ENCODE data around the gene TOMM7.
"Not testable (repeated sequence)": the region's sequence is repeated elsewhere in the genome, so short reads cannot be mapped to it uniquely, and the experiment has no call there.

Gene TOMM7

DNA sequence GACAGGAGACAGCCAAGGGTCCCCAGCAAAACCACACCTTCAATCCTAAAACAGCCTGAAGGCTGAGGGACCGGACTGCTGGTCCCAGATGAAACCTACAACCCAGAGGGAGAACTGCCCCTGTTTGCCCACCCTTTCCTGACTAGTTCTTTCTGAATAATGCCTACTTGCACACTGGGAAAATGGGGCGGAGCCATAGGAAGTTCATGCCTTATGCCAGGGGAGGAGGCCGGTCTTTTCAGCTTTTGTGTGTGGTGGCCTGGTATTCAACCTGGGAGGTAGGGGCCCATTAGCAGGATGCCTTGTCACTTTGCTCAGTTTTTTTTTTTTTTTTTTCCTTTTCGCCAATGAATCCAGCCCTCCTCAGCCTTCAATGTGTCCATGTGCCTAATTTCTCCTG is 20.7 kb downstream of the TOMM7 start:
- no peak for DNase-seq (ENCODE audit: insufficient read length, low spot score)
- TF ChIP-seq, protein P1, sequence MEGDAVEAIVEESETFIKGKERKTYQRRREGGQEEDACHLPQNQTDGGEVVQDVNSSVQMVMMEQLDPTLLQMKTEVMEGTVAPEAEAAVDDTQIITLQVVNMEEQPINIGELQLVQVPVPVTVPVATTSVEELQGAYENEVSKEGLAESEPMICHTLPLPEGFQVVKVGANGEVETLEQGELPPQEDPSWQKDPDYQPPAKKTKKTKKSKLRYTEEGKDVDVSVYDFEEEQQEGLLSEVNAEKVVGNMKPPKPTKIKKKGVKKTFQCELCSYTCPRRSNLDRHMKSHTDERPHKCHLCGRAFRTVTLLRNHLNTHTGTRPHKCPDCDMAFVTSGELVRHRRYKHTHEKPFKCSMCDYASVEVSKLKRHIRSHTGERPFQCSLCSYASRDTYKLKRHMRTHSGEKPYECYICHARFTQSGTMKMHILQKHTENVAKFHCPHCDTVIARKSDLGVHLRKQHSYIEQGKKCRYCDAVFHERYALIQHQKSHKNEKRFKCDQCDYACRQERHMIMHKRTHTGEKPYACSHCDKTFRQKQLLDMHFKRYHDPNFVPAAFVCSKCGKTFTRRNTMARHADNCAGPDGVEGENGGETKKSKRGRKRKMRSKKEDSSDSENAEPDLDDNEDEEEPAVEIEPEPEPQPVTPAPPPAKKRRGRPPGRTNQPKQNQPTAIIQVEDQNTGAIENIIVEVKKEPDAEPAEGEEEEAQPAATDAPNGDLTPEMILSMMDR (IDR thresholded peaks at IDR 0.05; ENCODE audit: insufficient read depth, missing control alignments): no peak
- no peak for FAIRE-seq

DNA sequence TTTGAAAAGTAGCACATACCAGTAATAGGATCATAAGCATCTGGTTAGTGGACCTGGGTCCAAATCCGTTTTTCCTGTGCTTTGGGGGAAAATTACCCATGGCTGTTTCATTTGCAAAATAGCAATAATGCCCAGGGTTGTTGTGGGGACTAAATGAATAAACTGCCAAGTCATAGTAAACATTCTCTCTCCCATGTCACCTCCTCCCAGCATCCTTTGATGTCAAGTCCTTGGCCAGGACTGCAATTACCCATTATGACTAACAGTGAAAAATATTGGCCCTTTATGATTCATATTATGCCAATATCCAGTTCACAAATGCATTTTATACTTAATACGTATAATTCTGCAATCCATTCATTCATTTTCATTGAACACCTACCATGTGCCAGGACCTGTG is 23.0 kb downstream of the TOMM7 start:
- no peak for DNase-seq (ENCODE audit: insufficient read length, low spot score)
- TF ChIP-seq, protein P1 (IDR thresholded peaks at IDR 0.05; ENCODE audit: insufficient read depth, missing control alignments): no peak
- FAIRE-seq: no peak

DNA sequence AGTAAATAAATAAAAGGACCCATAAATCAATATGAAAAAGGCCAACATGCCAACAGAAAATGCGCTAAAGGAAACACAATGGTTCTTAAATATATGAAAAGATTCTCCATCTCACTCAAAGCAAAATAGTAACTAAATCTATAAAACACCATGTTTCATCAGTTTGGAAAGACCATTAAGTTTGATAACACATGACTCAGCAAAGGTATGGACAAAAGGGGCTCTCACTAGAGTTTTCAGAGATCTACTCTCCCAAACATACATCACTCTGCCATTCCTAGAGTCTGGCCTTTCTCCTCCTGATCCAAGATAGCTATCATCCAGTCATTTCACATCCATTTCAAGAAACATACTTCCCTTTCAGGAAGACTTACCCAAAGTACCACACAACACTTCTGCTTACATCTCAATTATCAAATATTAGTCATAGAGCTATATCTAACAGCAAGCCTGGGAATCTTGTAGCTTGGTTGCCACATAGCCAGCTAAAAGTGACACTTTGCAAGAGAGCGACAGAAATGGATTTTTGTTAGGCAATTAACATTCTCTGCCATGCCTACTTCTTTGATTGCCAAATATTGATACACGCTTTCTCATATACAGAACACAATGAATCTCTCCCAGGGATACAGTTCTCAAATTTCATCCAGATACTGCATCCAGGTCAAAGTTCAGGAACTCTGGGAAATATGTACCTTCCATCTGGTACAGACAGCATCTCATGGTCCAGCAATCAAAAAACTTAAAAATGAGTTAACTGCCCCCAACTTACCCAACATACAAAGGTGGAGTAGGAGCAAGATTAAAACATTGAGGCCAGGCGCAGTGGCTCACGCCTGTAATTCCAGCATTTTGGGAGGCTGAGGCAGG is 28.8 kb downstream of the TOMM7 start:
- DNase-seq (ENCODE audit: insufficient read length, low spot score): no peak
- TF ChIP-seq, protein P1 (IDR thresholded peaks at IDR 0.05; ENCODE audit: insufficient read depth, missing control alignments): no peak
- no peak for FAIRE-seq

DNA sequence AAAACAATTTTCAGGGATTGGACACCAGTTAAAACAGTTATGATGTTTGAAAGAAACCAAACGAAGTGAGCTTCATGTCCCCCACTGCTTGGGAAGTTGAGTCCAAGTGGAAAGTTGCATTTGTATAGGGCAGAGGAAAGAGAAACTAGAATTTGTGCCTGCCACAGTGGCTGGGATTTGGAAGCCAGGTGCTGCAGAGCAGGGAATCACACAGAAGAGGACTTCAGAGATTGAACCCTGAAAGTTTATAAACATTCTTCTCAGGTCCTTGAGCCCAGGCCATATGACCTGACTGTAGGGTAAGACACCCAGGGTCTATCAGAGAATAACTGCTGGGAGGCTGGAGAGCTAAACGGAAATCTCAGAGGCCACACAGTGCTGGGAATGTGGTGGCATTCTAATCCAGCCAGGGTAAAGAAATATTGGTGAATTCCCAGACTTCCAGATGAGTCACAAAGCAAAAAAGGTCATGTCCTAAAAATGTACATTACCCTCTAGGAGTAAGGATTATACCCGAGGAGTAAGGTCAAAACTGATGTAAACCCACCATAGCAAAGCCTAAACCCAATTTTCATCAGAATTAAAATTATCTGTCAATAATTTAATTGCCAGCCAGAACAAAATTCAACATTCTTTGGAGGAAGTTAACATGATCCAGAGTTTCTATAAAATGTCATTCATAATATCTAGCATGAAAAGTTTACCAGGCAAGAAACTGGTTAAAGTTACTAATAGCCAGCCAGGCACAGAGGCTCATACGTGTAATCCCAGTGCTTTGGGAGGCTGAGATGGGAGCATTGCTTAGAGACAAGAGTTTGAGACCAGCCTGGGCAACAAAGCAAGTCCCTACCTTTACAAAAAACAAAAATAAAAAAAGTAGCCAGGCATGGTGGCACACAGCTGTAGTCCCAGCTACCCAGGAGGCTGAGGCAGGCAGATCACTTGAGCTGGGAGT is 31.2 kb downstream of the TOMM7 start:
- FAIRE-seq (no peak), DNase-seq (ENCODE audit: insufficient read length, low spot score) (no peak)
- TF ChIP-seq, protein P1 (IDR thresholded peaks at IDR 0.05; ENCODE audit: insufficient read depth, missing control alignments): no peak

DNA sequence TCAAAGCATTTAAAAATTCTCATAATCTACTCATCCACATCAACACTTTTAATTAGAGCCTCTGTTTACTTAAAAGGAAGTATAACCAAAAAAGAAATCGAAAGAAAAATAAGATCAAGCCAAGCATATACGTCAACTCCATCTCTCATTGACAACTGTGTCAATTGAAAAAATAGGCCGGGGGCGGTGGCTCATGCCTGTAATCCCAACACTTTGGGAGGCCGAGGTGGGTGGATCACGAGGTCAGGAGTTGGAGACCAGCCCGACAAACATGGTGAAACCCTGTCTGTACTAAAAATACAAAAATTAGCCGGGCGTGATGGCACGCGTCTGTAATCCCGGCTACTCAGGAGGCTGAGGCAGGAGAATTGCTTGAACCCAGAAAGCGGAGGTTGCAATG is 32.0 kb downstream of the TOMM7 start:
- FAIRE-seq; DNase-seq (ENCODE audit: insufficient read length, low spot score): not testable (repeated sequence)

DNA sequence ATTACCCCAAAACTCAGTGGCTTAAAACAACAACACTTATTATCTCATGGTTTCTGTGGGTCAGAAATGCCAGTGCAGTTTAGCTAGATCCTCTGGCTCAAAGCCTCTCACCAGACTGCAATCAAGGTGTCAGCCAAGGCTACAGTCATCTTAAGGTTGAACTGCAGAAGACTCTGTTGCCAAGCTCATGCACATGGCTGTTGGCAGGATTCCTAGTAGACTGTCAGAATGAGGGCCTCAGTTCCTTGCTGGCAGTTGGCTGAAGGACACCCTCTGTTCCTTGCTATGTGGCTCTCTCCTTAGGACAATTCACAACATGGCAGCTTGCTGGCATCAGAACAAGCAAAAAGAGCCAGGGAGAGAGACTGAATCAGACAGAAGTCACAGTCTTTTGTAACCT is 34.7 kb downstream of the TOMM7 start:
- no peak for FAIRE-seq
- TF ChIP-seq, protein P1 (IDR thresholded peaks at IDR 0.05; ENCODE audit: insufficient read depth, missing control alignments): no peak

DNA sequence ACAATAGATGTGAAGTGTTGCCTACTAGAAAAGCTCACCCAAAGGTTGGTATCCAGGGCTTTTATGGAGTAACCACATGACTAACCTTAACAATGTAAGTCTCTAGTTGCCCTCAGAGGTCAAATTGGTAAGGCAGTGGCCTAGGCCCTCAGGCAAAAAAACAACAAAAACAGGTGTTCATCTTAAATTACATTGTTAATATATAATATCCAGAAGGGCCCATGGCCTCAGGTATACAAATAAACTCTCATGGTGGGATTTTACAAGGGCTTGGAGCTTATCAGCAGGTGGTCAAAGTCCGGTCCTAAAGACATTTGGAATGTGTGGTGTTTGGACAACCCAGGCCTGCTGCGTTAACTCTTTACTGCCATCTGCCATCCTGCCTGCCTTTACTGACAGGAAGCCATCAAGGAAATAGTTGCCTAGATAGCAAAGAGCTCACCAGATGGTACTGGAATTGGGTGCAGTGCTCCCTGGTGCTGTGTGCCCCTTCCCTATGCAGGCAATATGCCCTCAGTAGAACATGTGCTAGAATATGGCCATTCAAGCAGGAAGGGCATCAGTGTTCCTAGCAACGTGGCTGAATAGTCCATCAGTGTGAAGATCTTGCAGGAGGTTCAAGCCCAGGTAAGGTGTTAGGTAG is 36.2 kb downstream of the TOMM7 start:
- DNase-seq (ENCODE audit: insufficient read length, low spot score) (no peak), FAIRE-seq (no peak)
- TF ChIP-seq, protein P1 (IDR thresholded peaks at IDR 0.05; ENCODE audit: insufficient read depth, missing control alignments): no peak

More for the DNA sequence above, 34.7 kb downstream of the TOMM7 start:
- no peak for DNase-seq (ENCODE audit: insufficient read length, low spot score)
